Measurements from ENCODE around the gene BBLN.

- TF ChIP-seq ZNF274 (IDR thresholded peaks at IDR 0.05; ENCODE audit: low read depth, low read length) (no peak), SUZ12 (IDR thresholded peaks at IDR 0.05; ENCODE audit: extremely low read depth, insufficient read depth, insufficient read length) (no peak), YY1 (IDR thresholded peaks at IDR 0.05; ENCODE audit: insufficient read depth, insufficient read length) (no peak)
These were observed 15.1 kb downstream of the BBLN start for GRCh38 chr9:128175102-128175563.
